HK-2 (cell line): ENCODE measurements around the gene WNT7B.

ENCODE experiments used
- DNase-seq: peaks from one replicate; pipeline ENCODE4 v3.0.0-alpha.2; 2018; ENCODE audit not compliant: unreplicated experiment

The WNT7B gene

DNA sequence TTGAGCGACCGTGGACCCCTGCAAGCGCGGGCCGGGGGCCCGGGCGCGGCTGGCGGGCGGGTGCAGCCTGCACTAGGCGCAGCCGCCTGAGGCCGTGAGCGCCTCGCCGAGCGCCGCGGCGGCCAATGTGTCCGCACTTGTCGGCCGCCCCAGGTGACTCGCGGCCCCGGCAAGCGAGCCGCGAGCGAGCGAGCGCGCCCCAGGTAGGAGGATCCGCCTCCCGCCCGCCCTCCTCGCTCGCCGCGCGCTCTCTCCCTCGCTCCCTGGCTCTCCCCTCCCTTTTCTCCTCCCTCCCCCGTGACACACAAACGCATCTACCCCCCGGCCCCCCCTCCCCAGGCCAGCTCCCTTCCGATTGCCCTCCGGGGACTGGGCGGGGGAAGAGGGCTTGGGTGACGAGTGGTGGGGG, at the start of gene WNT7B:
Gene WNT7B, minus strand, starts transcription at position 160 of the 409 bp plus-strand sequence. CDS start 408 bp downstream, outside the sequence.
- no peak for DNase-seq

DNA sequence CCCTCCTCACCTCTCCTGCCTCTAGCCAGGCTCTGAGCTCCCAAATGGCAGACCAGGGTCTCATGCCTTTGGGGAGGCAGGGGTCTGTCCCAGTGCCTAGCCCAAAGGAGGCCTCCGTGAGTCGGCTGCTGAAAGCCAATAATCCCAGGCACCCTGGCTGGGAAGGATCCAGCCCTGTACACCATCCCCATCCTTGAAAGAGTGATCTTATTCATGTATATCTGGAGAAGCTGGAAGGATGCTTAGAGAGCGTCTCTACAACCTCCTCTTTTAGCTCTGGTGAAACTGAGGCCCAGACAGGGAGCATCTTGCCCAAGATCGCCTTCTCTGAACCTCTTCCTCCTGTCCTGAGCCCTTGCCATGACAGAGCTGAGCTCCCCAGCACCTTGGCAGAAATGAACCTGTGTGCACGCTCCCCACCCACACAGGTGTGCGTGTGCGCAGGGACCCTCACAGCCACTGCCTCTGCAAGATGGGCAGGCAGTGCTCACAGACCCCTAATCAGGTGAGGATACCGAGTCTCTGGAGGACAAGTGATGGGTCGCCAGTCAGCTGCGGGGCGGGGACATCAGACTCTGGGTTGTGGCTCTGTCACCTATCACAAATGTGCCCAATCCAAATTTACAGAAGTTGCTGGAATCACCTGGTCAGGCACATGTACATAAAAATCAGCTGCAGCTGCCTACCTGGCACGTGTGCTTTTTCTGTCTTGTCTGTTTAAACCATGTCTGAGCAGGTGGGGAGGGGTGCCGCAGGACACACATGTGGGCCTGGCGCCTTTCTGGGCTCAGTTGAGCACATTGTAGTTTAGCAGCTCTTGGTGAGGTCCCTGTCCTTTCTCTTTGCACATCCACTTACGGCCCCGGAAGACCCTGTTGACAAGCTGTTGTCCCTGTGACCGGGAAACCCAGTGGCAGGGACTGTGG, 49.3 kb upstream of the WNT7B start:
- no peak for DNase-seq

DNA sequence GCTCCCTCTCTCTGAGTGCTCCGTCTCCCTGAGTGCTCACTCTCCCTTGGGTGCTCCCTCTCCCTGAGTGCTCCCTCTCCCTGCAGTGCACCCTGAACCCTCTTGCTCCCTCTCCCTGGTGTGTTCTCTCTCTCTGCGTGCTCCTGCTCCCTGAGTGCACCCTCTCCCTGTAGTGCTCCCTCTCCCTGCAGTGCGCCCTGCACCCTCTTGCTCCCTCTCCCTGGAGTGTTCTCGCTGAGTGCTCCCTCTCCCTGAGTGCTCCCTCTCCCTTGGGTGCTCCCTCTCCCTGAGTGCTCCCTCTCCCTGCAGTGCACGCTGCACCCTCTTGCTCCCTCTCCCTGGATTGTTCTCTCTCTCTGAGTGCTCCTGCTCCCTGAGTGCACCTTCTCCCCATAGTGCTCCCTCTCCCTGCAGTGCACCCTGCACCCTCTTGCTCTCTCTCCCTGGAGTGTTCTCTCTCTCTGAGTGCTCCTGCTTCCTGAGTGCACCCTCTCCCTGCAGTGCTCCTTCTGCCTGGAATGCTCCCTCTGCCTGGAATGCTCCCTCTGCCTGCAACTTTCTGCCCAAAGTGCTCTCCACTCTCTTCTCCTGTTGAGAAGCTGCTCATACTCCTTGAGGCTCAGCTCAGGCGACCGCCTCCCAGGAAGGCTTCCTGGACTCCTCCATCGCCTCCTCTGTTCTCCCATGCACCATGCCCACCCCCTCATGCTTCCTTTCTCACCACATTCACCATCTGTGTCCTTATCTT, 48.4 kb upstream of the WNT7B start:
- DNase-seq, result no peak

DNA sequence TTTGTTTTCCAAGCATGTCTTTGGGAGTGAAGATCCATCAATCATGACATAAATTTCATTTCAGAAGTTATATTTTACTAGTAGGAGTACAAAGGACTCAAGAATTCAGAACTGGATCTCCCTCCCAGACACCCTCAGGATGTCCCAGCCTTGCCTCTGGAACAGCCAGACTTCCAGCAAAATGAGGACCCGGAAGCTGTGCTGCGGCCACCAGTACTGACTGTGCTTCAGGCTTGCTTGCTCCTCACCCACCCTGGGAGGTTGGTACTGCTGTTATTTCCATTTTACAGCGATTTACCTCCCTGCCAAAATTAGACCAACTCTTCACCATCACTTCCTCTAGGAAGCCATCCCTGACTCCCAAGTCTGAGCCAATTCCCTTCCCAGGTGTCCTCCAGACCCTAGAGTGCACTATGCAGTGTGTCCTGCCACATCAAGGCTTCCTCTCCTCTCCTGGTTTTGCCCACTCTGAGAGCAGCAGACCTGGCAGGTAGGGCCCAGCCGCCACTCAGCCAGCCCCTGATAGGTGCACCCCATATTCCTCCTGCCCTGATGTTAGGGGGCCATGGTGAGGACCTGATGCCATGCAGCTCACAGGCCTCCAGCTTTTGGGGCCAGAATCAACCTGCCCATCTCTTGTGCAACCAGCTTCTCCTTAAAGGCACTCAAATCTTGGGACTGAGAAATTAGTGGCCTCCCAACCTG, 47.3 kb upstream of the WNT7B start:
- DNase-seq, result no peak

DNA sequence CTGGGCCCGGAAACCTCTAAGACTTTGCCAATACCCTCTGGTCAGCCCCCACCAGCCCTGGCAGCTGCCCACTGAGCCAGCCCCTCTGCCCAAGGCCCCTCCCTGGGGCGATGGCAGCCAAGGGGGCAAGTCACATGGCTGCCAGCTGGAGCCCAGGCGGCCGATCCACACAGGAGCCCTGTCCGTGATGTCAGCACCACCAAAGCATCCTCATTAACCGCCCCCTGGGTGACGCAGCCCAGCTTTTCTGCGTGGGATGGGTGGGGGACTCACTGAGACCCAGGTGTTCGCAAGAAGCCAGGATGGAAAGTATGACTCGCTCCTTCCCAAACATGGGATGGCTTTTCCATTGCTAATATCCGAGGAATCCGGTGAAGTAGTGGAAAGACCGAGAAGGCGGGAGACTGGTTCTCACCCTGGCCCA, 46.6 kb upstream of the WNT7B start:
- DNase-seq, result no peak

DNA sequence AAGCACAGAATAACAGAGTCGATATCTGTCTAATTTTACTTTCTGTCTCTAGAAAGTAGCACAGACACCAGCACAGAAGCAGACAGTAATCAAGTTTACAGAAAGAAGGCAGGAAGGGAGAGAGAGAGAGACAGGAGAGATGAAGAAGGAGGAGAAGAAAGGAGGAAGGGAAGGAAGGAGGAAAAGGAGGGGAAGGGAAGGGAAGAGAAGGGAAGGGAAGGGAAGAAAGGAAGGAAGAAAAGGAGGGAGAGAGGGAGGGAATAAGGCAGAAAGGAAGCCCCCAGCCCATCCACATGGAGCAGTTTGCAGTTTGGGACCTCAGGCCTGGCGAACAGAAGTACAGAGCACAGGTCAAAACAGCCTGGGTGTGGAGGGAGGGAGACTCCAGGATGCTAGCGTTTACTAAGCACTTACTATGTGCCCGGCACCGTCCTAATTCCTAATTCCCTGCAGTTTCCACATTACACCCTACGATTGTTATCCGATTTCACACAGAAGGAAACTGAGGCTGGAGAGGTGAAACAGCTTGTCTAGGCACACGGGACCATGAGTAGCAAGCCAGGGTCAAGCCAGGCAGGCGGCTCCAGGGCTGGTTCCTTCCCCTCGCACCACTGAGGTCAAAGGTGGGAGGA, 46.0 kb upstream of the WNT7B start:
- DNase-seq, result no peak

DNA sequence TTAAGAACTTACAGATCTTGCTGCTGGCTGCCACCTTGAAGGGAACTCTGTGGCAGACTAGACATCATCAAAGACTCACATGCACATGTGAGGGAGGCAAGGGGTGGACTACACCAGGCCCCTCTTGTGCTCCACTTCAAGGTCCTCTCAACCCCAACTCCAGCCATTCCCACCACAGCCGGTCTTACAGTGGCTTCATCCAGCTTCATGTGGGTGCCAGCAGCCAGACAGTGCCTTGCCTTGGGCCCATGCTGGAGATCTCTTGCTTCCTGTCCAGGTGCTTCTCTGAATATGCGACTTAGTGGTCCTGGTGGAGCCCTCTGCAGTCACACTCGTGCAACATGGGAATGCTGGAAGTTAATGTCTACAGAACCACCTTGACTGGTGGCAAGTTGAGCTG, 44.6 kb upstream of the WNT7B start:
- DNase-seq, result no peak

DNA sequence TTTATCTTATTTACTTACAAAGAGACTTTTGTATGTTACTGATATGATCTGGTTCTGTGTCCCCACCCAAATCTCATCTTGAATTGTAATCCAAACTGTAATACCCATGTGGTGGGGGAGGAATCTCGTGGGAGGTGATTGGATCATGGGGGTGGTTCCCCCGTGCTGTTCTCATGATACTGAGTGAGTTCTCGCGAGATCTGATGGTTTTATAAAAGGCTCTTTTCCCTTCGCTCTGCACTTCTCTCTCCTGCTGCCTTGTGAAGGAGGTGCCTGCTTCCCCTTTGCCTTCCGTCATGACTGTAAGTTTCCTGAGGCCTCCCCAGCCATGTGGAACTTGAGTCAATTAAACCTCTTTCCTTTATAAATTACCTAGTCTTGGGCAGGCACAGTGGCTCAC, 42.4 kb upstream of the WNT7B start:
- DNase-seq, result no peak

DNA sequence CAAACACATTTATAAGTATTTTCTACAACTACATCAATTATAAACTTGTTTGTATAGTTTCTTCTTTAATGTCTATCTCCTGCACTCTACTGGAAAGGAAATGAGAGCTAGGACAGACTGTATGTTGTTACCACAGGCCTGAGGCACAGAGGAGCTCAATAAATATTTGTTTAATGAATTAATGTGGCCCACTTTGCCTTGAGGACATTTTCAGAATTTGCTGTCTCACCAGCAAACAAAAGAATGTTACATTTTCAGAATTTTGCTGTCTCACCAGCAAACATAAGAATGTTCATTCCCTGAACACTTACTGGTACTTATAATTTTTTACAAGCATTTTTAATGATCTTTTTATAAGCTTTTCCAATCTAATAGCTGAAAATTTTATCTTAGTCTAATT, 41.9 kb upstream of the WNT7B start:
- no peak for DNase-seq

DNA sequence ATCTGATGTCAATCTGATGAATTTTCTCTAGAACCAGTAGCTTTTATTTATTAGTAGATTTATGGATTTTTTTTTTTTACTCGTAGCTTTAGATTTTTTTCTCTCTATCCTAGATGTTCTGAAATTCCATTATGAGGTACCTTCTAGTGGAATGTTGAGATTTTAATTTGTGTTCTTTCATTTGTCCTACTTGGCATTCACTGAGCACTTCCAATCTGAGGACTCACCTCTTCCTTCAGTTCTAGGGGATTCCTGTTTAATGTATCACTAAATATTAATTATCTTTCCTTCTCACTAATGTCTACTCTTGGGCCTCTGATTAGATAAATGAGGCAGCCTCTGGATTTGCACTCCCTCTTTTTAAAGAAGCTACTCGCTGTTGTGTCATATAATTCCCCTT, 40.2 kb upstream of the WNT7B start:
- DNase-seq, result no peak

DNA sequence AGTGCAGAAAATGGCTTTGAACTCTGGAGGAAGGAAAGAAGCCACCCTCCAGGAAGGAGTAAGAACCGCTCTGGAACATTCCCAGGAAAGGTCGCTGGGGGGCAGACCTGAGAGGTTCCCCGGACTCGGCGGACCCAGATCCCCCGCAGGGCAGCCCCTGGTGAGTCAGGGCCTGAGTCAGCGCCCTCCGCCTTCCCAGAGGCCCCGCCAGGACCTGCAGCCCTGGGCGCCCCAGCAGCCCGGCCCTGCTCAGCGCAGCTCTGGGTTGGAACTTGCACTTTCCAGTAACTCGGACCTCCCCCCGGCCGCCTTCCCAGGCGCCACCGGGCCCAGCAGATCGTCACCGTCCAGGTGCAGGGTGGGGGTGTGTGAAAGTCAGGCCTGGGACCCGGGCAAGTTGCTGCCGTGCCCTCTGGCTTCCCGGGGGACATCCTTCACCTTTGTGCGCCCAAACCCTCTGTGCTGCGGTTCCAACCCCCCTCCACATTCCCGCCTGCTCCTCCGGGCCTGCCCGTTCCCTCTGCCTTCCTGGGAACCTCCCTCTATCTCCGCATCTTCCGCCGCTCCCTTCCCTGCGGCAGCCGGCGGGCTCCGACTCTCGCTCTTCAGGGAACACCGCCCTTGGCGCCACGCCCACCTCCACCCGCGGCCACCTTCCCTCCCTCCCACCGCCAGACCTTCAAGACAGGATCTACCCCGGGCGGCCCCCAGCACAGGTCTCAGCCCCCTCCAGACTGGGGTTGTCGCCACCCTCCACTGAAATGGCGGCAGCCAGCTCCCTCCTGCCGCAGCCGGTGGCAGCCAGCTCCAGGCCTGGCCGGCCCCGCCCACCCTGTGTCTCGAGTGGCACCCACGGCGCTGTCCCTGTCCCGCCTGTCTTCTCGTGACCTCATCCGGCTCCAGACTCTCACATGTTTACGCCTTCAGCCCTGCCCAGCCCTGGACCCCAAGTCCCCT, 36.8 kb upstream of the WNT7B start:
- DNase-seq, result peak; percentile 94

DNA sequence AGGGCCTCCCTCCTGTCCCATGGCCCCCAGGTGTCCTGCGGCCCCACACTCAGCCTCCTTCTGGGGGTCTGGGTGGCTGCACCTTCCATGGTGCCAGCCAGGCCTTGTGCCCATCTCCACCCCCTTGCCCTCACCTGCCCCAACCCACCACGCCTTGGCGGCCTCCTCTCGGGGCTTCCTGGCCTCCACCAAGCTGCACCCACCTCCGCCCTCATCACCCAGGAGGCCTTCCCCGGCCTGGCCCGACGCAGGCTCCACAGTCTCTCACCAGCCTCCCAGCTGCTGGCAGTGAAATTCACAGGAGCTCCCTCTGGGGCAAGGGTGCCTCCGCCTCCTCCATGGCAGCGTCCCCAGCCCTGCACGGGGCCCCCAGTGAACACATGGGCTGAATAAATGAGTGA, 35.9 kb upstream of the WNT7B start:
- no peak for DNase-seq

DNA sequence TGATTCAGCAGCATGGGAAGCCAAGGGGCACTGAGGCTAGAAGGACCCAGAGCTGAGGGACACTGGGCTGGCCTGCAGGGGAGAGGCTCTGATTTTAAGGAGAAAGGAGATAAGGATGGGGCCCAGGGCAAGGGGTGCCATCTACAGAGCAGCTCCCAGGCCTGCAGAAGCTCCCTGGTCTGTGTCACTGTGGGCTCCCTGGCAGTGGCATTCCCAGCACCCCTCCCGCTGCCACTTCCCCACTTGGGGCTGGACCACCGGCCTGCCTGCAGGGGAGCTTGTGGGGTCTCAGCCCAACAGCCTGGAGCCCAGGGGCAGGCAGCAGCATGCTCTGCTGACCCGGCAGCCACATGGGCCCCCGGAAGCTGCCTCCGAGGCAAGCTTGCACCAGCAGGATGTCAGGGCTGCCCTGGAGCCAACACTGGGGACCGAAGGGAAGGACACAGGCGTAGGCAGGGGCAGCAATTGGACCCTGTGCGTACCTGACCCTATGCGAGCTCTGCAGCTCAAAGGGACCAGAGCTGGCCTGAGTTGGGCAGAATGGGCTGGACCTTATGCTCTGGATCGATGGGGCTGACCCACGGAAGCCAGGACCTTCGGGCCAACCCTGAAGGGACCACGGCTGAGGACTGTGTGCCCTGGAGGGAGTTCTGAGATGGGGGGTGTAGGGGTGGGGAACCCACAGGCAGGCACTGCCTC, 35.4 kb upstream of the WNT7B start:
- no peak for DNase-seq

DNA sequence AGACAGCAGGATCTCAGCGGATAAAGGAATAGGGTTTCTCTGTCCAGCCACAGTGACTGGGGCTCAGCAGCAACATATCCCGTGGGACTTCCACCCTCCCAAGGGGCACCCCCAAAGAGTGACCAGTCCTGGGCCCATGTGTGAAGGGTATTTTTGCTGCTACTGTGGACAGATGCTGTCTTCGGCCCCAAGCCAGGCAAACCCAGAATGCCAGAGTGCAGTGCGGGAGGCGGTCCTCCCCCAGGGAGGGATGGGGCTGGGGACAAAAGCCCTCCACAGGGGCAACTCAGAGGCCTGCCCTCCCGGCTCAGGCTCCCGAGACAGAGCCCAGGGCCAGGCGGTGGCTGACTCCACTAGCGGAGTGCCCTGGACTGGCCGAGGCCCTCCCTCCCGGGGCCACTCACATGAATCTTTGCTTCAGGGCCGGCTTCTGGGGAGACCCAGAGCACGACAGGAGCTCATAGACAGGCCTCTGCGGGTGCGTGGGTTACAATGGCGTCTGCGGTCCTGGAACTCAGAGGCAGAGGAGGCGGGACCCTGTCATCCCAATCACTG, 34.7 kb upstream of the WNT7B start:
- DNase-seq, result no peak

DNA sequence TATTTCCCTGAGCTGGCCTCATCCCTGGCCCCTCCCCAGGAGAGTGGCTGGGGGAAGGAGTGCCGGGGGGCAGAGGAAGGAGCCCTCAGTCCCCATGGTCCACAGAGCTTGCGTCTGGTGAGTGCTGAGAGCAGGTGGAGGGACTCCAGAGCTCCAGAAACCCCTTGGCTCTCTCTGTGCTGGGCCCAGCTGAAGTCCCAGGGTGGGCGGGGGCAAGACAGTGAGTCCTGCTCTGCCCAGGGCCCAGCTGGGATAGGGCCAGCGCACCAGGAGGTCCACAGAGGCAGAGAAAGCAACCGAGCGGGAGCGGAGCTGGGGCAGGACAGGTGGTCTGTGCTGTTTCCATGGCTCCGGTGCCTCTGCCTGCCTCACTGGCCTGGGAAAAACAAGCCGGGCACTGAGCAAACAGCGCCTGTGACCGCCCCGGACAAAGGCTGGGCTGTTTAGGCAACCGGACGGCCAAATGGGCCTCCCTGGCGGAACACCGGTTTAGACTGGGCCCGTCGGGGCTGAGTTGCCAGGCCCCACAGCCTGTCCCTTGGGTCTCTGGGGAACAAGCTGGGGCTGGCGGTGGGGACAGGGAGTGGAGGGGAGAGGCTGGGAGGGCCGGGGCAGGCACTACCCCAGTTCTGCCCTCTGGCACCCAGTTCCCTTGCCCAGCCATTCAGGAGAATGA, 34.1 kb upstream of the WNT7B start:
- no peak for DNase-seq

DNA sequence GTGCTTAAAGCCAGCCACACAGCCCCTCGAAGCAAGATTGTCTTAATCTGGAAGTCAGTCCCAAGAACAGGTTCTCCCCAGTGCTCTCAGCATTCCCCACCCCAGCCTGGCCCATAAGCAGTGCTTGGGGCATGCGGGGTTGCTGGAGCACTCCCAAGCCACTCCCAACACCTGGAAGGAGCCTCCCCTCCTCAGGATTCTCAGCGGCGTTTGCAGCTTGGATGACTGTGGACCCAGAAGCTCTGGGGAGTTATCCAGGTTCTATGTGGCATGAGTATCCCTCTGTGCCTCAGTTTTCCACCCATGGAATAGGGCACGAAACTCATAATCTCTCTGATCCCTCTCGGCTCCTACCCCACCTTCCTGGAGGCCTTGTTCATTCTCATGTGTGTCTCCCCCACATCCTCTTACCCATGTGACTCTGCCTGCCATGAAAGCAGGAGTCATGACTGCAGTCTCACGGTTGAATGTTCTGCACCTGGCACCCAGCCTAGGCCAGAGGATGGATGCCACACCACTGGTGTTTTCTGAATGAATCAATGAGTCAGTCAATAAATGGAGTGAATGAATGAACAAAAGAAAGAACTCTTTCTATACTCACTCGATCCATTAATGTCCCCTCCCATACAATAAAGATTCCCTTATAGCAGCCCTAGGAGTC, 33.4 kb upstream of the WNT7B start:
- DNase-seq, result no peak

DNA sequence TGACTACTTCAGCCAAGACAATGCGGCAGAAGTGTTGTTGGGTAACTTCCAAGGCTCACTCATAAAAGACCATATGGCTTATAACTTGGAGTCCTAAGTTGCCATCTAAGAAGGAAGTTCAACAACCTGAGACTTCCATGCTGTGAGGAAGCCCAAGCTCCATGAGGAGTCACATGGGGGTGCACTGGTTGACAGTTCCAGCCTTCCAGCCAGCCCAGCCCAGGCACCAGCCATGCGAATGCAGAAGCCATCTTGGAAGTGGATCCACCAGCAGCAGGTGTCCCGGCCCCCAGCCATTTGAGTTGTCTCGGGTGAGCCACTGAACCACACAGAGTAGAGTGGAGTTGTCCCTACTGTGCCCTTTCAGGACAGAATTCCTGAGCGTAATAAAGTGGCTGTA, 32.8 kb upstream of the WNT7B start:
- no peak for DNase-seq

DNA sequence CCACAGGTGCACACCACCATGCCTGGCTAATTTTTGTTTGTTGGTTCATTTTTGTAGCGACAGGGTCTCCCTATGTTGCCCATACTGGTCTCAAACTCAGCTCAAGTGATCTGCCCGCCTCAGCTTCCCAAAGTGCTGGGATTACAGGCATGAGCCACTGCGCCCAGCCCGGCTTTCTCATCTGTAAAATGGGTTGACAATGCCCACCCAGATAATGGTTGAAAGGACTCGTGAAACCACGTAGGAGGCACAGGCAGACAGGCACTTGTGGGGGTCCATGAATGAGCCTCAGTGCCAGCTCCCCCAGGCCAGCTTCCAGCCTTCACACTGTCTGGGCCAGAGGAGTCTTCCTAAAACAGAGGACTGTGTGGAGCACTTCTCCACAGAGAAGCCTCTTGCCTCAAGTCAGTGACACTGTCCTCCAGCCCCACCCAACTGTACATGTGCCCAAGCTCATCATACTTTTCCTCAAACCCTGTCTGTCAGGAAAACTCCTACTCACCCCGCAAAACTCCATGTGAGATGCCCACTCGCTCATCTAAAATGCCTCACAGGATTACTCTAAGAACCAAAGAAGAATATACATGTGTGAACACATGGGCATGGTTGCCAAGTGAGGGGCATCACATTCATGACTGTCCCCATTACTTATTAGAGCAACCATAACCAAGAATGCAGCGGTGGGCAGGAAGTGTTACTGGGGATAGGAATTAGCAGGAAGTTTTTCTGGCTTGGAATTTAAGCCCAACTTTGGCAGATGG, 32.1 kb upstream of the WNT7B start:
- no peak for DNase-seq
